ENCODE measurements around the gene SDC1.

Gene SDC1

GRCh38 chr2:20226152-20226545, 1.2 kb upstream of the SDC1 start:
- H3K27me3 ChIP-seq (replicated peaks; ENCODE audit: control insufficient read depth, insufficient read depth, low read length) = no peaks in the 10 kb centered on the region
- no peak for DNase-seq (ENCODE audit: low read depth)
- H3K9me3 ChIP-seq (ENCODE audit: control insufficient read depth, low read length) = no peaks in the 10 kb centered on the region
- H3K9ac ChIP-seq (ENCODE audit: low read length) = no peak overlapping the region
- no peaks in the 10 kb centered on the region for H3K36me3 ChIP-seq (ENCODE audit: control insufficient read depth, insufficient read depth, low read length, severe bottlenecking)
- H3K4me3 ChIP-seq (ENCODE audit: low read length) = no peak overlapping the region
- peaks cover 20% of the 10 kb centered on the region for H3K4me1 ChIP-seq (ENCODE audit: control insufficient read depth, insufficient read depth, low read length)

GRCh38 chr2:20225294-20226151, 593 bp upstream of the SDC1 start:
- DNase-seq (ENCODE audit: low read depth) = peak; percentile 77
- Histone ChIP-seq H3K36me3 (ENCODE audit: control insufficient read depth, insufficient read depth, low read length, severe bottlenecking) (no peaks in the 10 kb centered on the region), H3K9me3 (ENCODE audit: control insufficient read depth, low read length) (no peaks in the 10 kb centered on the region), H3K4me1 (ENCODE audit: control insufficient read depth, insufficient read depth, low read length) (peaks cover 23% of the 10 kb centered on the region), H3K4me3 (ENCODE audit: low read length) (peak overlapping the region; percentile 73), H3K9ac (ENCODE audit: low read length) (no peak overlapping the region), H3K27me3 (replicated peaks; ENCODE audit: control insufficient read depth, insufficient read depth, low read length) (no peaks in the 10 kb centered on the region)

GRCh38 chr2:20224164-20224715, 690 bp downstream of the SDC1 start:
- Histone ChIP-seq H3K36me3 (ENCODE audit: control insufficient read depth, insufficient read depth, low read length, severe bottlenecking) (no peaks in the 10 kb centered on the region), H3K9ac (ENCODE audit: low read length) (peak overlapping the region; percentile 83), H3K4me3 (ENCODE audit: low read length) (peak overlapping the region; percentile 84), H3K27me3 (replicated peaks; ENCODE audit: control insufficient read depth, insufficient read depth, low read length) (no peaks in the 10 kb centered on the region), H3K4me1 (ENCODE audit: control insufficient read depth, insufficient read depth, low read length) (peaks cover 21% of the 10 kb centered on the region), H3K9me3 (ENCODE audit: control insufficient read depth, low read length) (no peaks in the 10 kb centered on the region)
- DNase-seq (ENCODE audit: low read depth) = peak; percentile 66

- Histone ChIP-seq H3K9me3 (ENCODE audit: control insufficient read depth, low read length) (no peaks in the 10 kb centered on the region), H3K36me3 (ENCODE audit: control insufficient read depth, insufficient read depth, low read length, severe bottlenecking) (no peaks in the 10 kb centered on the region), H3K4me3 (ENCODE audit: low read length) (peak overlapping the region; percentile 84)
Observed at GRCh38 chr2:20223407-20224163, 1.3 kb downstream of the SDC1 start.

GRCh38 chr2:20222769-20223406, 2.0 kb downstream of the SDC1 start:
- H3K4me1 ChIP-seq (ENCODE audit: control insufficient read depth, insufficient read depth, low read length) = peaks cover 16% of the 10 kb centered on the region
- H3K27me3 ChIP-seq (replicated peaks; ENCODE audit: control insufficient read depth, insufficient read depth, low read length) = no peaks in the 10 kb centered on the region
- H3K36me3 ChIP-seq (ENCODE audit: control insufficient read depth, insufficient read depth, low read length, severe bottlenecking) = no peaks in the 10 kb centered on the region
- no peaks in the 10 kb centered on the region for H3K9me3 ChIP-seq (ENCODE audit: control insufficient read depth, low read length)
- peak overlapping the region; percentile 84 for H3K4me3 ChIP-seq (ENCODE audit: low read length)
- no peak for DNase-seq (ENCODE audit: low read depth)
- H3K9ac ChIP-seq (ENCODE audit: low read length) = no peak overlapping the region

More at GRCh38 chr2:20223407-20224163, 1.3 kb downstream of the SDC1 start:
- Histone ChIP-seq H3K4me1 (ENCODE audit: control insufficient read depth, insufficient read depth, low read length) (peaks cover 17% of the 10 kb centered on the region), H3K9ac (ENCODE audit: low read length) (peak overlapping the region; percentile 83), H3K27me3 (replicated peaks; ENCODE audit: control insufficient read depth, insufficient read depth, low read length) (no peaks in the 10 kb centered on the region)
- DNase-seq (ENCODE audit: low read depth) = peak; percentile 82

GRCh38 chr2:20222014-20222768, 2.7 kb downstream of the SDC1 start:
- Histone ChIP-seq H3K4me1 (ENCODE audit: control insufficient read depth, insufficient read depth, low read length) (peaks cover 16% of the 10 kb centered on the region), H3K9me3 (ENCODE audit: control insufficient read depth, low read length) (no peaks in the 10 kb centered on the region), H3K27me3 (replicated peaks; ENCODE audit: control insufficient read depth, insufficient read depth, low read length) (no peaks in the 10 kb centered on the region), H3K36me3 (ENCODE audit: control insufficient read depth, insufficient read depth, low read length, severe bottlenecking) (no peaks in the 10 kb centered on the region), H3K4me3 (ENCODE audit: low read length) (no peak overlapping the region), H3K9ac (ENCODE audit: low read length) (no peak overlapping the region)
- DNase-seq (ENCODE audit: low read depth) = peak; percentile 20

- H3K36me3 ChIP-seq (ENCODE audit: control insufficient read depth, insufficient read depth, low read length, severe bottlenecking) = no peaks in the 10 kb centered on the region
- H3K9ac ChIP-seq (ENCODE audit: low read length) = no peak overlapping the region
- peaks cover 16% of the 10 kb centered on the region for H3K4me1 ChIP-seq (ENCODE audit: control insufficient read depth, insufficient read depth, low read length)
- H3K9me3 ChIP-seq (ENCODE audit: control insufficient read depth, low read length) = no peaks in the 10 kb centered on the region
- no peaks in the 10 kb centered on the region for H3K27me3 ChIP-seq (replicated peaks; ENCODE audit: control insufficient read depth, insufficient read depth, low read length)
- H3K4me3 ChIP-seq (ENCODE audit: low read length) = no peak overlapping the region
- peak; percentile 52 for DNase-seq (ENCODE audit: low read depth)
Observed at GRCh38 chr2:20221555-20221973, 3.4 kb downstream of the SDC1 start.

- no peaks in the 10 kb centered on the region for H3K9me3 ChIP-seq (ENCODE audit: control insufficient read depth, low read length)
- DNase-seq (ENCODE audit: low read depth) = peak; percentile 3
- no peak overlapping the region for H3K9ac ChIP-seq (ENCODE audit: low read length)
- H3K36me3 ChIP-seq (ENCODE audit: control insufficient read depth, insufficient read depth, low read length, severe bottlenecking) = no peaks in the 10 kb centered on the region
- peaks cover 16% of the 10 kb centered on the region for H3K4me1 ChIP-seq (ENCODE audit: control insufficient read depth, insufficient read depth, low read length)
- no peak overlapping the region for H3K4me3 ChIP-seq (ENCODE audit: low read length)
- no peaks in the 10 kb centered on the region for H3K27me3 ChIP-seq (replicated peaks; ENCODE audit: control insufficient read depth, insufficient read depth, low read length)
Observed at GRCh38 chr2:20220806-20221554, 4.0 kb downstream of the SDC1 start.

- Histone ChIP-seq H3K4me3 (ENCODE audit: low read length) (no peak overlapping the region), H3K4me1 (ENCODE audit: control insufficient read depth, insufficient read depth, low read length) (peaks cover 16% of the 10 kb centered on the region), H3K36me3 (ENCODE audit: control insufficient read depth, insufficient read depth, low read length, severe bottlenecking) (no peaks in the 10 kb centered on the region), H3K9me3 (ENCODE audit: control insufficient read depth, low read length) (no peaks in the 10 kb centered on the region), H3K9ac (ENCODE audit: low read length) (no peak overlapping the region), H3K27me3 (replicated peaks; ENCODE audit: control insufficient read depth, insufficient read depth, low read length) (no peaks in the 10 kb centered on the region)
- no peak for DNase-seq (ENCODE audit: low read depth)
Observed at GRCh38 chr2:20219763-20220380, 5.1 kb downstream of the SDC1 start.
